ENCODE results near the gene SLBP. TPM values are rescaled to one million over a fixed set of nuclear protein-coding genes. Genes with fewer than 3 reads are reported as not detected.

SLBP gene
- total RNA-seq, 1 experiment from 2014 or later: 43.5 TPM

GRCh38 chr4:1748465-1748995 lies 36.4 kb upstream of the SLBP start:
- Mint-ChIP-seq H3K4me3 (ENCODE audit: unreplicated experiment) (no peak overlapping the region), H3K9me3 (ENCODE audit: unreplicated experiment) (no peaks in the 10 kb centered on the region), H3K27ac (ENCODE audit: low read depth, unreplicated experiment) (no peak overlapping the region), H3K27me3 (ENCODE audit: insufficient read depth, unreplicated experiment) (no peaks in the 10 kb centered on the region), H3K4me1 (ENCODE audit: insufficient read depth, unreplicated experiment) (no peaks in the 10 kb centered on the region), H3K36me3 (ENCODE audit: insufficient read depth, unreplicated experiment) (peaks cover 16% of the 10 kb centered on the region)
- peak; percentile 74 for DNase-seq (ENCODE audit: unreplicated experiment)
- ChIA-PET CTCF (interaction anchor here (0.5 to 7.7 kb wide), 18 partner anchors 9 to 195 kb away, joined by 3 to 151 read pairs (median 6); partner anchors contain the start of gene FGFR3), POLR2A (interaction anchor here (1.0 to 1.4 kb wide), 4 partner anchors 46 to 65 kb away, joined by 3 to 5 read pairs (median 4); no protein-coding TSS in a partner anchor)
- BruUV-seq (replicated peaks): no TSS peak
- peak; percentile 91 for TF ChIP-seq CTCF (IDR thresholded peaks at IDR 0.05; ENCODE audit: unreplicated experiment)
- intact Hi-C loops (cut with micrococcal nuclease): loop anchor here (1.0 to 5.0 kb wide), 5 partner anchors 44 to 438 kb away; partner anchors contain the start of gene FGFR3

DNA sequence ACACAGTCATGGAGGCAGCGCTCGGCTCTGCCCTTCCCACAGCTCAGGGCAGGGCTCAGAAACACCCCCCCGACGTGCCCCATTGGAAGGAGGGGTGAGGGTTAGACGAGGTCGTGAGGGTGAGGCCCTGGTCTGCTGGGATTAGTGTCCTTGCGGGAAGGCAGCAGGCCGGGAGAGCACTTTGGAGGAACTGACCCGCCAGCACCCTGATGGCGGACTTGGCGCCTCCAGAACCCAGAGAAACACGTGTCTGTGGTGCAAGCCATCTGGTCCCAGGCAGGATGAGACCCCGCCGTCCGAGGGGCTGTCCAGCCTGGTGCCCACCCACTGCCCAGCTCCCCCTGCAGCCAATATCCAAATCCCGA lies 35.5 kb upstream of the SLBP start:
- Mint-ChIP-seq H3K4me3 (ENCODE audit: unreplicated experiment) (no peak overlapping the region), H3K27me3 (ENCODE audit: insufficient read depth, unreplicated experiment) (no peaks in the 10 kb centered on the region), H3K9me3 (ENCODE audit: unreplicated experiment) (no peaks in the 10 kb centered on the region), H3K27ac (ENCODE audit: low read depth, unreplicated experiment) (no peak overlapping the region), H3K36me3 (ENCODE audit: insufficient read depth, unreplicated experiment) (peaks cover 25% of the 10 kb centered on the region), H3K4me1 (ENCODE audit: insufficient read depth, unreplicated experiment) (no peaks in the 10 kb centered on the region)
- DNase-seq (ENCODE audit: unreplicated experiment): no peak
- no TSS peak for BruUV-seq (replicated peaks)
- ChIA-PET POLR2A (interaction anchor here (0.9 to 1.4 kb wide), 3 partner anchors 46 to 62 kb away, joined by 3 to 5 read pairs (median 4); no protein-coding TSS in a partner anchor), CTCF (interaction anchor here (0.6 to 7.7 kb wide), 17 partner anchors 10 to 151 kb away, joined by 3 to 151 read pairs (median 5); partner anchors contain the start of gene FGFR3)
- intact Hi-C loops (cut with micrococcal nuclease): loop anchor here (5.0 kb wide), 1 partner anchor 45 kb away; the partner anchor contains the start of gene FGFR3
- TF ChIP-seq CTCF (IDR thresholded peaks at IDR 0.05; ENCODE audit: unreplicated experiment): no peak

GRCh38 chr4:1746919-1747602 lies 34.9 kb upstream of the SLBP start:
- BruUV-seq (replicated peaks): no TSS peak
- CTCF ChIA-PET: interaction anchor here (0.6 to 7.7 kb wide), 17 partner anchors 12 to 158 kb away, joined by 3 to 151 read pairs (median 5); partner anchors contain the start of gene FGFR3
- Mint-ChIP-seq H3K4me1 (ENCODE audit: insufficient read depth, unreplicated experiment) (no peaks in the 10 kb centered on the region), H3K9me3 (ENCODE audit: unreplicated experiment) (no peaks in the 10 kb centered on the region), H3K27me3 (ENCODE audit: insufficient read depth, unreplicated experiment) (no peaks in the 10 kb centered on the region), H3K36me3 (ENCODE audit: insufficient read depth, unreplicated experiment) (peaks cover 26% of the 10 kb centered on the region), H3K4me3 (ENCODE audit: unreplicated experiment) (no peak overlapping the region), H3K27ac (ENCODE audit: low read depth, unreplicated experiment) (no peak overlapping the region)
- DNase-seq (ENCODE audit: unreplicated experiment): no peak
- intact Hi-C loops (cut with micrococcal nuclease): loop anchor here (5.0 kb wide), 1 partner anchor 45 kb away; the partner anchor contains the start of gene FGFR3
- POLR2A ChIA-PET: interaction anchor here (0.8 to 0.9 kb wide), 2 partner anchors 47 to 108 kb away, joined by 3 read pairs; no protein-coding TSS in a partner anchor
- TF ChIP-seq CTCF (IDR thresholded peaks at IDR 0.05; ENCODE audit: unreplicated experiment): no peak

DNA sequence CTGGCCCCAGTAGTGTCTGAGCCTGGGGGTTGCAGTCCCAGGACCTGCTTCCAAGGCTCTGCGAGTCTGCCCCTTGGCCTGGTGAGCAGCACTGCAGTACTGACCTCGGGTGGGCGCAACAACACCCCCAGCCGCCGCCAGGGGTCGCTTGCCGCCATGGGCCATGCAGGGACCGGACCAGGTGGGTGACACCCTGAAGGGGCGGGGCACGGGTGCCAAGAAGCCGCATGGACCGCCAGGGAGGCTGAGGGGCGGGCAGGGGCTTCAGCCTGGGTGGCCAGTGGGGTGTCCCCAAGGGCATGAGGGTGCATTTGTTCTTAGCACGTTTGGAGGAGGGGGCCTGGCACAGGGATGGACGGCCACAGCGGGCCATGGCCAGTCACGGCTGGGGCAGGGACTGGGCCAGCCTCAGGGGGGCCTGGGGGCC lies 34.2 kb upstream of the SLBP start:
- Mint-ChIP-seq H3K9me3 (ENCODE audit: unreplicated experiment) (no peaks in the 10 kb centered on the region), H3K4me3 (ENCODE audit: unreplicated experiment) (no peak overlapping the region), H3K27ac (ENCODE audit: low read depth, unreplicated experiment) (no peak overlapping the region), H3K4me1 (ENCODE audit: insufficient read depth, unreplicated experiment) (no peaks in the 10 kb centered on the region), H3K36me3 (ENCODE audit: insufficient read depth, unreplicated experiment) (peaks cover 27% of the 10 kb centered on the region), H3K27me3 (ENCODE audit: insufficient read depth, unreplicated experiment) (no peaks in the 10 kb centered on the region)
- no TSS peak for BruUV-seq (replicated peaks)
- ChIA-PET POLR2A (interaction anchor here (0.8 to 1.5 kb wide), 2 partner anchors 64 to 109 kb away, joined by 3 to 4 read pairs; no protein-coding TSS in a partner anchor), CTCF (interaction anchor here (0.6 to 7.7 kb wide), 9 partner anchors 12 to 163 kb away, joined by 3 to 151 read pairs (median 5); no protein-coding TSS in a partner anchor)
- peak; percentile 64 for DNase-seq (ENCODE audit: unreplicated experiment)
- peak; percentile 86 for TF ChIP-seq CTCF (IDR thresholded peaks at IDR 0.05; ENCODE audit: unreplicated experiment)
- intact Hi-C loops (cut with micrococcal nuclease): loop anchor here (5.0 kb wide), 1 partner anchor 46 kb away; the partner anchor contains the start of gene FGFR3

Measured in MCF 10A (cell line).